CD14-positive monocyte (primary cell): ENCODE results near the gene ACVRL1. TPM values are rescaled to one million over a fixed set of nuclear protein-coding genes. Genes with fewer than 3 reads are reported as not detected.

Experiments
- DNase-seq, 3 donors: peaks; one replicate each; pipeline ENCODE4 v3.0.0-alpha.2; 2011 to 2022
- H2AFZ ChIP-seq: 2 replicates; pipeline ENCODE4 v1.6.0; 2012; ENCODE audit warnings: mild to moderate bottlenecking, low read depth, low read length, inconsistent platforms; ENCODE audit not compliant: insufficient read depth, poor library complexity, severe bottlenecking
- H3K27ac ChIP-seq, 2 donors: 1 replicate in 1 of 2; 2 replicates in 1 of 2; pipeline ENCODE4 v1.5.1; 2012 to 2013; ENCODE audit warnings: low read length in 2 of 2, control low read depth in 1 of 2, inconsistent platforms in 1 of 2, low read depth in 1 of 2, mild to moderate bottlenecking in 1 of 2
- H3K27me3 ChIP-seq, 2 donors: one replicate each; pipeline versions ENCODE4 v1.6.0 to v1.6.1; 2011 to 2013; ENCODE audit warnings: low read length in 2 of 2; ENCODE audit not compliant: control insufficient read depth in 2 of 2, insufficient read depth in 2 of 2
- H3K36me3 ChIP-seq, 2 donors: replicated peaks in 1 of 2; 1 replicate in 1 of 2; 2 replicates in 1 of 2; pipeline versions ENCODE4 v1.5.1 to v1.6.1; 2012 to 2013; ENCODE audit warnings: low read length in 2 of 2, control low read depth in 1 of 2, inconsistent platforms in 1 of 2, mild to moderate bottlenecking in 1 of 2; ENCODE audit not compliant: insufficient read depth in 2 of 2, control insufficient read depth in 1 of 2
- H3K4me1 ChIP-seq, 2 donors: 1 replicate in 1 of 2; 2 replicates in 1 of 2; pipeline versions ENCODE4 v1.5.1 to v1.6.1; 2012 to 2013; ENCODE audit warnings: low read length in 2 of 2, control low read depth in 1 of 2, inconsistent platforms in 1 of 2, mild to moderate bottlenecking in 1 of 2, moderate library complexity in 1 of 2; ENCODE audit not compliant: insufficient read depth in 2 of 2, control insufficient read depth in 1 of 2
- H3K4me2 ChIP-seq: replicated peaks from 2 replicates; pipeline ENCODE3; 2012; ENCODE audit warnings: low read length, moderate library complexity, mild to moderate bottlenecking; ENCODE audit not compliant: poor library complexity, severe bottlenecking; ENCODE audit errors: extremely low read depth
- H3K4me3 ChIP-seq, 3 experiments: fragments of 200-600 bp in 1 of 3; sonication (generic) in 1 of 3; replicated peaks in 1 of 3; 1 replicate in 2 of 3; 2 replicates in 1 of 3; pipeline ENCODE4 v1.5.1; 2011 to 2013; ENCODE audit warnings: low read length in 3 of 3, mild to moderate bottlenecking in 3 of 3, control low read depth in 2 of 3, low read depth in 2 of 3, inconsistent platforms in 1 of 3, moderate library complexity in 1 of 3
- H3K79me2 ChIP-seq: 2 replicates; pipeline ENCODE4 v1.6.0; 2012; ENCODE audit warnings: mild to moderate bottlenecking, control low read depth, inconsistent platforms, low read length, moderate library complexity; ENCODE audit not compliant: insufficient read depth
- H3K9ac ChIP-seq: 2 replicates; pipeline ENCODE4 v1.6.0; 2017; ENCODE audit warnings: low read length, mild to moderate bottlenecking; ENCODE audit not compliant: insufficient read depth, poor library complexity, severe bottlenecking
- H3K9me3 ChIP-seq, 2 donors: replicated peaks in 1 of 2; 1 replicate in 1 of 2; 2 replicates in 1 of 2; pipeline versions ENCODE4 v1.5.1 to v1.6.1; 2012 to 2013; ENCODE audit warnings: low read length in 2 of 2, control low read depth in 1 of 2; ENCODE audit not compliant: control insufficient read depth in 1 of 2, insufficient read depth in 1 of 2
- H4K20me1 ChIP-seq: 2 replicates; pipeline ENCODE4 v1.6.0; 2012; ENCODE audit warnings: mild to moderate bottlenecking, low read length, control low read depth, moderate library complexity; ENCODE audit not compliant: insufficient read depth
- H3K27ac Mint-ChIP-seq, 7 donors: one replicate each; pipeline ENCODE4 v1.8.0; 2020; ENCODE audit warnings: mild to moderate bottlenecking in 7 of 7, mixed read lengths in 7 of 7, moderate library complexity in 6 of 7, inconsistent platforms in 2 of 7
- H3K27me3 Mint-ChIP-seq, 3 donors: one replicate each; pipeline ENCODE4 v1.8.0; 2021 to 2022; ENCODE audit warnings: low read depth in 3 of 3, mild to moderate bottlenecking in 3 of 3, mixed read lengths in 3 of 3, moderate library complexity in 3 of 3, inconsistent platforms in 1 of 3
- H3K36me3 Mint-ChIP-seq, 2 donors: one replicate each; pipeline ENCODE4 v1.8.0; 2020; ENCODE audit warnings: mixed read lengths in 2 of 2, inconsistent platforms in 1 of 2, mild to moderate bottlenecking in 1 of 2
- H3K4me1 Mint-ChIP-seq: one replicate; pipeline ENCODE4 v1.8.0; 2020; ENCODE audit warnings: mild to moderate bottlenecking, mixed read lengths
- H3K4me3 Mint-ChIP-seq, 2 donors: one replicate each; pipeline ENCODE4 v1.8.0; 2020; ENCODE audit warnings: mild to moderate bottlenecking in 2 of 2, mixed read lengths in 2 of 2, moderate library complexity in 1 of 2
- H3K9me3 Mint-ChIP-seq, 7 donors: one replicate each; pipeline ENCODE4 v1.8.0; 2020 to 2022; ENCODE audit warnings: mixed read lengths in 7 of 7, mild to moderate bottlenecking in 6 of 7, moderate library complexity in 6 of 7, inconsistent platforms in 2 of 7
- WGBS: methylation state at CpG from one replicate; pipeline ENCODE4 v1.1.5; 2013; ENCODE audit warnings: missing lambda C conversion rate; ENCODE audit not compliant: insufficient coverage; 5-methylcytosine and 5-hydroxymethylcytosine counted together
- intact Hi-C, 2 donors: fragments of 100-400 bp; cut with micrococcal nuclease; formaldehyde crosslinking; loops; one replicate each; pipeline versions ENCODE4 v1.15.0 to v1.15.1; 2023
- polyA plus RNA-seq, 3 donors: library from polyadenylated mRNA; depleted of rRNA in 1 of 3; unstranded in 2 of 3; stranded (reverse) in 1 of 3; fragments of 300-500 nt in 2 of 3; fragments of >200 nt in 1 of 3; fragmentation: Illumina TruSeq in 2 of 3; gene quantifications; 1 replicate in 2 of 3; 2 replicates in 1 of 3; pipeline ENCODE4 v1.2.3, GENCODE V29; 2012 to 2021
- TF ChIP-seq, protein P1 (sequence below): fragments of 200-600 bp; IDR thresholded peaks from one replicate; pipeline ENCODE4 v1.8.0; 2022; ENCODE audit warnings: antibody characterized with exemption, mild to moderate bottlenecking

Gene ACVRL1
- polyA plus RNA-seq, 3 donors = 1.5 to 3.6 (median 2.0) TPM

DNA sequence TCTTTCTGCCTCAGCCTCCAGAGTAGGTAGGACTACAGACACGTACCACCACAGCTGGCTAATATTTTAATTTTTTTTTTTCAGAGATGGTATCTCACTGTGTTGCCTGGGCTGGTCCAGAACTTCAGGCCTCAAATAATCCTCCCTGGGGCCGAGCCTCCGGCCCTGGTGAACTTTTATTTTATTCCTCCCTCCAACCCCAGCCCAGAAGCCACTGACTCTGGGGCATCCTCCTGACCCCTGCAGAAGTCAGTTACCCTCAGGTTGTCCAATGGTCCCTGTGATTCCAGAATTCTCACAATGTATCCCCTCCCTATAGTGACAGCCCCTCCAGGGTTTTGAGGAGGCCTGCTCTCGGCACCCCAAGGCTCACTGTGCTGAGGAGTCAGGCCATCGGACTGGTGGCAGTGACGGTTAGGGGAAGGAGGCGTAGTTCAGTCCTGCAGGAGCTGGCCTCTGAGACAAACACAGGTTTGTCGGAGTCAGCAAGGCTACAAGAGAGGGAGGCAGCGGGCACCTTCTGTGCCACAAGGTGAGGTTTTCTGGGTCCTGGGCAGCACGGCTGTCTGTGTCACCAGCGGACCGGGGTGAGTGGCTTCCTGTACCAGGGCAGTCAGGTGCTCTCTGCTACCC lies 39.4 kb upstream of the ACVRL1 start:
- TF ChIP-seq, protein P1, sequence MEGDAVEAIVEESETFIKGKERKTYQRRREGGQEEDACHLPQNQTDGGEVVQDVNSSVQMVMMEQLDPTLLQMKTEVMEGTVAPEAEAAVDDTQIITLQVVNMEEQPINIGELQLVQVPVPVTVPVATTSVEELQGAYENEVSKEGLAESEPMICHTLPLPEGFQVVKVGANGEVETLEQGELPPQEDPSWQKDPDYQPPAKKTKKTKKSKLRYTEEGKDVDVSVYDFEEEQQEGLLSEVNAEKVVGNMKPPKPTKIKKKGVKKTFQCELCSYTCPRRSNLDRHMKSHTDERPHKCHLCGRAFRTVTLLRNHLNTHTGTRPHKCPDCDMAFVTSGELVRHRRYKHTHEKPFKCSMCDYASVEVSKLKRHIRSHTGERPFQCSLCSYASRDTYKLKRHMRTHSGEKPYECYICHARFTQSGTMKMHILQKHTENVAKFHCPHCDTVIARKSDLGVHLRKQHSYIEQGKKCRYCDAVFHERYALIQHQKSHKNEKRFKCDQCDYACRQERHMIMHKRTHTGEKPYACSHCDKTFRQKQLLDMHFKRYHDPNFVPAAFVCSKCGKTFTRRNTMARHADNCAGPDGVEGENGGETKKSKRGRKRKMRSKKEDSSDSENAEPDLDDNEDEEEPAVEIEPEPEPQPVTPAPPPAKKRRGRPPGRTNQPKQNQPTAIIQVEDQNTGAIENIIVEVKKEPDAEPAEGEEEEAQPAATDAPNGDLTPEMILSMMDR = no peak
- WGBS = 95% methylated on average over 10 of the region's 12 CpGs
- Histone ChIP-seq H3K79me2 (no peaks in the 10 kb centered on the region), H3K27ac (no peak overlapping the region), H3K4me2 (no peak overlapping the region), H3K27me3 (peaks cover 3 to 42% of the 10 kb centered on the region in 2 donors), H3K36me3 (no peaks in the 10 kb centered on the region), H3K9me3 (no peaks in the 10 kb centered on the region), H4K20me1 (no peaks in the 10 kb centered on the region), H3K4me3 (no peak overlapping the region), H3K4me1 (peaks cover 64 to 79% of the 10 kb centered on the region in 2 donors), H3K9ac (no peak overlapping the region), H2AFZ (no peak overlapping the region)
- no peak overlapping the region for H3K27ac Mint-ChIP-seq
- peaks cover 67% of the 10 kb centered on the region for H3K4me1 Mint-ChIP-seq
- intact Hi-C loops = no loop called here
- DNase-seq = no peak
- peaks cover 0 to 10% (median 2%) of the 10 kb centered on the region in 7 donors for H3K9me3 Mint-ChIP-seq
- peaks cover 40 to 51% (median 47%) of the 10 kb centered on the region in 3 donors for H3K27me3 Mint-ChIP-seq
- peaks cover 19% of the 10 kb centered on the region in 2 donors for H3K36me3 Mint-ChIP-seq
- H3K4me3 Mint-ChIP-seq = peak overlapping the region in 1 of 2 donors; percentile 87

DNA sequence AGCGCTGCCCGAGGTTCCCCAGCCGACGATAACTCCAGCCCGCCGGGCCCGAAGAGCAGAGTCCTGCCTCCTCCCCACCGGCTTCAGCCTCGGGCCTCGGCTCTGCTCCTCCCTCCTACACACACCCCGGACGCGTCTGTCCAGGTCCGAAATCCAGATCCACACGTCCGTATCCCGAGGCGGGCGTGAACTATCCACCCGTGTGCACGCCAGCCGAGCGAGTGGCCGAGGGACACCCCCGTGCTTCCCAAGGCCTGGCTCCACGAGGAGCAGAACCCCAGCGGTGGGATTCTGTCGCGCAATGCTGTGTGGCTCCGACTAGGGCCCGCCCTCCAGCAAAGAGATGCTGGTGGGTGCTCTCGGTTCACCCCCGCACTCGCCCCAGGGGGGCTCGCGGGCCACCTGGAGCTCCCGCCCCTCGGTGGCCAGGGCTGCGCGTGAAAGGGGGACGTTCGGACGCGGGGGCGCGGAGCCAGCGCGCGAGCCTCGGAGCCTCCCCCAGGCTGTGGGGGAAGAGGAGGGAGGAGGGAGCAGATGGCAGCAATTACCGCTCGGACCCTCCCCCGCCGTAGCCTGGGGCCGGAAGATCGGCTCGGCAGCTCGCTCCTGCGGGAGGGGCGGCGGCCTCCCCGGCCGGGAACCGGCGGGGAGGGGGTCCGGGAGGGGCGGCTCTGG lies 38.3 kb upstream of the ACVRL1 start:
- Mint-ChIP-seq H3K36me3 (peaks cover 16 to 19% of the 10 kb centered on the region in 2 donors), H3K9me3 (peaks cover 0 to 10% (median 0%) of the 10 kb centered on the region in 7 donors), H3K4me1 (peaks cover 65% of the 10 kb centered on the region), H3K4me3 (peak overlapping the region; percentile 68 to 87), H3K27ac (peak overlapping the region in 2 of 7 donors; percentile 18 to 72), H3K27me3 (peaks cover 33 to 43% (median 38%) of the 10 kb centered on the region in 3 donors)
- Histone ChIP-seq H3K4me2 (peak overlapping the region; percentile 70), H2AFZ (peak overlapping the region; percentile 81), H3K79me2 (no peaks in the 10 kb centered on the region), H3K9ac (peak overlapping the region; percentile 51), H3K4me1 (peaks cover 62 to 73% of the 10 kb centered on the region in 2 donors), H4K20me1 (no peaks in the 10 kb centered on the region), H3K4me3 (peak overlapping the region; percentile 18 to 66 (median 33)), H3K27me3 (peaks cover 3 to 32% of the 10 kb centered on the region in 2 donors), H3K36me3 (no peaks in the 10 kb centered on the region), H3K27ac (no peak overlapping the region), H3K9me3 (no peaks in the 10 kb centered on the region)
- TF ChIP-seq, protein P1 = no peak
- intact Hi-C loops = no loop called here
- 10% methylated on average over 52 of the region's 67 CpGs for WGBS
- DNase-seq = no peak
